HEK293 (cell line): ENCODE data around the gene CCDC85C.

ENCODE experiments used
- BCL6B ChIP-seq: fragments of 450-650 bp; formaldehyde crosslinking; IDR thresholded peaks from 2 replicates; pipeline ENCODE4 v1.5.1; 2017; ENCODE audit warnings: missing biosample characterization, missing genetic modification characterization
- FEZF1 ChIP-seq: fragments of 450-650 bp; formaldehyde crosslinking; IDR thresholded peaks from 2 replicates; pipeline ENCODE4 v1.5.1; 2016; ENCODE audit warnings: missing biosample characterization, missing genetic modification characterization
- GFI1B ChIP-seq: fragments of 450-650 bp; formaldehyde crosslinking; IDR thresholded peaks from 2 replicates; pipeline ENCODE4 v1.5.1; 2016; ENCODE audit warnings: missing biosample characterization, missing genetic modification characterization
- INSM2 ChIP-seq: fragments of 450-650 bp; formaldehyde crosslinking; IDR thresholded peaks from 2 replicates; pipeline ENCODE4 v1.5.1; 2016; ENCODE audit warnings: missing biosample characterization, missing genetic modification characterization
- MZF1 ChIP-seq: fragments of 450-650 bp; formaldehyde crosslinking; IDR thresholded peaks from 2 replicates; pipeline ENCODE4 v1.5.1; 2017; ENCODE audit warnings: missing biosample characterization, missing genetic modification characterization, borderline replicate concordance
- PRDM4 ChIP-seq: fragments of 450-650 bp; formaldehyde crosslinking; IDR thresholded peaks from 2 replicates; pipeline ENCODE4 v1.5.1; 2017; ENCODE audit warnings: missing biosample characterization, missing genetic modification characterization
- TCF7L2 ChIP-seq: IDR thresholded peaks from 2 replicates; pipeline ENCODE4 v1.6.1; 2011; ENCODE audit warnings: low read depth, mild to moderate bottlenecking, inconsistent platforms, low read length, moderate library complexity, borderline replicate concordance
- ZBTB10 ChIP-seq: fragments of 450-650 bp; formaldehyde crosslinking; IDR thresholded peaks from 2 replicates; pipeline ENCODE4 v1.5.1; 2016; ENCODE audit warnings: missing biosample characterization, missing genetic modification characterization
- ZBTB49 ChIP-seq: fragments of 450-650 bp; formaldehyde crosslinking; IDR thresholded peaks from 2 replicates; pipeline ENCODE4 v1.5.1; 2016; ENCODE audit warnings: missing biosample characterization, missing genetic modification characterization, low read depth
- ZBTB7A ChIP-seq: fragments of 450-650 bp; formaldehyde crosslinking; IDR thresholded peaks from 2 replicates; pipeline ENCODE4 v1.5.1; 2016; ENCODE audit warnings: low read depth, missing biosample characterization, missing genetic modification characterization
- ZFHX2 ChIP-seq: fragments of 450-650 bp; formaldehyde crosslinking; conservative IDR thresholded peaks from 2 replicates; pipeline ENCODE4 v1.5.1; 2016; ENCODE audit warnings: missing biosample characterization, missing genetic modification characterization
- ZFP69B ChIP-seq: fragments of 450-650 bp; formaldehyde crosslinking; IDR thresholded peaks from 2 replicates; pipeline ENCODE4 v1.5.1; 2016; ENCODE audit warnings: missing biosample characterization, missing genetic modification characterization
- ZNF133 ChIP-seq: fragments of 450-650 bp; formaldehyde crosslinking; IDR thresholded peaks from 2 replicates; pipeline ENCODE4 v1.5.1; 2016; ENCODE audit warnings: missing biosample characterization, missing genetic modification characterization
- ZNF138 ChIP-seq: fragments of 450-650 bp; formaldehyde crosslinking; IDR thresholded peaks from 2 replicates; pipeline ENCODE4 v1.5.1; 2016; ENCODE audit warnings: missing biosample characterization, missing genetic modification characterization, borderline replicate concordance
- ZNF155 ChIP-seq: fragments of 450-650 bp; formaldehyde crosslinking; IDR thresholded peaks from 2 replicates; pipeline ENCODE4 v1.5.1; 2016; ENCODE audit warnings: missing biosample characterization, missing genetic modification characterization
- ZNF18 ChIP-seq: fragments of 450-650 bp; formaldehyde crosslinking; IDR thresholded peaks from 2 replicates; pipeline ENCODE4 v1.5.1; 2016; ENCODE audit warnings: missing biosample characterization, missing genetic modification characterization
- ZNF48 ChIP-seq: fragments of 450-650 bp; formaldehyde crosslinking; IDR thresholded peaks from 2 replicates; pipeline ENCODE4 v1.5.1; 2016; ENCODE audit warnings: missing biosample characterization, missing genetic modification characterization
- ZNF513 ChIP-seq: fragments of 450-650 bp; IDR thresholded peaks from 2 replicates; pipeline ENCODE4 v1.5.1; 2018; ENCODE audit warnings: missing biosample characterization, missing genetic modification characterization
- ZNF548 ChIP-seq: fragments of 450-650 bp; formaldehyde crosslinking; IDR thresholded peaks from 2 replicates; pipeline ENCODE4 v1.5.1; 2016; ENCODE audit warnings: missing biosample characterization, missing genetic modification characterization
- ZNF610 ChIP-seq: fragments of 450-650 bp; formaldehyde crosslinking; IDR thresholded peaks from 2 replicates; pipeline ENCODE4 v1.5.1; 2016; ENCODE audit warnings: missing biosample characterization, missing genetic modification characterization, borderline replicate concordance
- ZNF639 ChIP-seq: fragments of 450-650 bp; formaldehyde crosslinking; IDR thresholded peaks from 2 replicates; pipeline ENCODE4 v1.5.1; 2016; ENCODE audit warnings: missing biosample characterization, missing genetic modification characterization
- ZNF658 ChIP-seq: fragments of 450-650 bp; formaldehyde crosslinking; IDR thresholded peaks from 2 replicates; pipeline ENCODE4; 2016; ENCODE audit warnings: missing biosample characterization, missing genetic modification characterization
- ZNF76 ChIP-seq: fragments of 450-650 bp; formaldehyde crosslinking; IDR thresholded peaks from 2 replicates; pipeline ENCODE4; 2016; ENCODE audit warnings: low read depth, missing biosample characterization, missing genetic modification characterization, borderline replicate concordance
- ZNF837 ChIP-seq: fragments of 450-650 bp; formaldehyde crosslinking; IDR thresholded peaks from 2 replicates; pipeline ENCODE4 v1.5.1; 2016; ENCODE audit warnings: missing biosample characterization, missing genetic modification characterization

Gene CCDC85C

GRCh38 chr14:99604766-99605298, 825 bp upstream of the CCDC85C start (continued):
- TF ChIP-seq ZNF610 (tag by site-specific recombination) (no peak; the same call in 1 of the 2 replicates), PRDM4 (no peak), ZFP69B (tag by site-specific recombination) (0 out of 2 replicates have a peak, but pooled peaks have one; percentile 10), ZBTB10 (peak; percentile 69), ZNF76 (tag by site-specific recombination) (no peak), ZFHX2 (tag by site-specific recombination) (no peak), TCF7L2 (no peak), ZNF133 (no peak), ZNF658 (tag by site-specific recombination) (no peak), BCL6B (tag by site-specific recombination) (no peak), ZNF548 (no peak), ZNF138 (tag by site-specific recombination) (no peak), ZBTB49 (no peak), GFI1B (tag by site-specific recombination) (no peak), ZNF837 (tag by site-specific recombination) (no peak), ZNF18 (tag by site-specific recombination) (no peak), FEZF1 (tag by site-specific recombination) (no peak), ZNF155 (no peak), ZBTB7A (tag by site-specific recombination) (no peak), INSM2 (no peak), ZNF513 (tag by site-specific recombination) (no peak), ZNF639 (no peak), ZNF48 (tag by site-specific recombination) (no peak), MZF1 (tag by site-specific recombination) (no peak)
